ENCODE results near the gene PSMD6.

The PSMD6 gene

GRCh38 chr3:63976872-63977200, 46.5 kb downstream of the PSMD6 start:
- DNase-seq (ENCODE audit: low spot score) = no peak

GRCh38 chr3:63976161-63976871, 47.0 kb downstream of the PSMD6 start:
- peak; percentile 82 for DNase-seq (ENCODE audit: low spot score)

DNA sequence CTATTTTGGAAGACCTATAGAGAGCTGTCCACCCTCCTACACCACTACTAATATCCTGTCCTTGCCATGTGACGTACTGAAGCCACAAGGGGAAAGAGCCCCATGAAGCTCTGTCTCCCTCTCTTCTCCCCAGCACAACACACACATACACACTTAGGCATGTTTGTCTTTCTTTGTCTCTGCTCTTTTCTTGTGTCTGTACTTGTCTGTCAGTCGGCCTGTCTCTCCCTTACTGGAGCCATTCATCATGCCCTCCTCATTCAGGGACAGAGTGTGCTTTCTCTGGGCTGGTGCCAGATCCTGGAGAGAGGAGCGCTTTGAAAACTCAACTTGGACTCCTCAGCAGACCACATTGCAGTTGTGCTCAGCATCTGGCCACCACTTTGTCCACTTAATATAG, 47.6 kb downstream of the PSMD6 start:
- DNase-seq (ENCODE audit: low spot score) = peak; percentile 24

GRCh38 chr3:63974451-63974850, 48.8 kb downstream of the PSMD6 start:
- DNase-seq (ENCODE audit: low spot score) = no peak

GRCh38 chr3:63973406-63973805, 49.9 kb downstream of the PSMD6 start:
- no peak for DNase-seq (ENCODE audit: low spot score)

GRCh38 chr3:63972987-63973386, 50.3 kb downstream of the PSMD6 start:
- no peak for DNase-seq (ENCODE audit: low spot score)

DNA sequence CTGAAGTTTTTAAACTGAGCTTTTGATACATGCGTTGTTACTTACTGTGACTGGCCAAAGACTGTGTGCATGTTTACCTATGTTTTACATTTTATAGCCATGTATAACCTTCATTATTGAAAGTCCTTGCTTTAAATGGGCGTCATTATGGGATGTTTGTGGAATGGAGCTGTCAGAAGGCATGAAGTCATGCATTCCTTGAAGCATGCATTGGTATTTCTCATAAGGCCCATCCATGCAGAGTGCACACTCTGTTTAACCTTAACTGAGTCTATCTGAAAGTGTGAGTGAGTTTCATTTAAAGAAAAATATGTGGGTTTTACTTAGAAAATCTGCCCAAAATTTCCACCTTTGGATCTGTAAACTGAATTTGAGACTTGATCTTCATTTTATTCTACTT, 51.1 kb downstream of the PSMD6 start:
- peak; percentile 64 for DNase-seq (ENCODE audit: low spot score)

- DNase-seq (ENCODE audit: low spot score) = peak; percentile 28
Measured at GRCh38 chr3:63970631-63971475, 52.4 kb downstream of the PSMD6 start.

GRCh38 chr3:63969876-63970275, 53.4 kb downstream of the PSMD6 start:
- no peak for DNase-seq (ENCODE audit: low spot score)

- DNase-seq (ENCODE audit: low spot score) = peak; percentile 17
Measured at GRCh38 chr3:63968612-63969350, 54.5 kb downstream of the PSMD6 start.

DNA sequence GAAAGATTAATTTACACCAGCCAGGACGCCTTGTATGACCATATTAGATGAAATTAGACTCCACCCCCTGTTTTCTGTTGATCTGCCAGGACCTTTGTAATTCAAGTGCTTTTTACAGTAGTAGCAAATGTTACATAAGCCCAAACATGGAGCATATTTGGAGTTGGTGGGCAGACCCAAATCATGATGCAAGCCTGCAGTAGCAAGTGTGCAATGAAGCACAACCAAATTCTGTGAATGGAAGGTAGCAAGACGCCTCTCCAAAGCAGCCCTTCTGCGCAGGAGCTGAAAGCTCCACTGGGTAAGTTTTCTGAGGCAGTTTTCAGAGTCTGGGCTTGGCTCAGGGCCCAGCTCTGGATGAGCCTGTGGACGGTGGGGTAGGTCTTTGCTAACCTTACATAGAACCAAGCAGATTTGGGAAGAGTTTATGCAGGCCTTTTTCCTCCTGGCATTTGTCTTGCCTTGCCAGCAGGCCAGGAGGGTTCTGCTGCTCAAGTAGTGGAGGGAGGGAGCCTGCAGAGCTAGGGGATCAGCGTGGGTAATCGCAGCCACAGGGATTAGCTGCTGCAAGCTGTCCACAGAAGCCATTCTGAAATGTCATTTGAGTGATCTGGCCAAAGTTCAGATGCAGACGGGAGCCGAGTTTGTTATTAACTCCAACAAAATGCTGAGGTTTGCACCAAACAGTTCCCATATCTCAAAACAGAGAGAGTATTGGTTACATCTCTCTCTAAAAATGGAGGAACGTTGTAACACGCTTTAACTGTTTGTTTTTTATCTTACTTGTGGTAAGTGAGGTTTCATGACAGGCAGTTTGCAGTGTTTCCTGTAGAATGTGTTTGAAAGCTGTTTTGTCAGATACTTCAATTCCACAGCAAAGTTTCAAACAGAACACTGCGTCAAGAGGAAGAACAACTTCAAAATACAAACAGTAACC, 55.4 kb downstream of the PSMD6 start:
- peak; percentile 25 for DNase-seq (ENCODE audit: low spot score)

DNA sequence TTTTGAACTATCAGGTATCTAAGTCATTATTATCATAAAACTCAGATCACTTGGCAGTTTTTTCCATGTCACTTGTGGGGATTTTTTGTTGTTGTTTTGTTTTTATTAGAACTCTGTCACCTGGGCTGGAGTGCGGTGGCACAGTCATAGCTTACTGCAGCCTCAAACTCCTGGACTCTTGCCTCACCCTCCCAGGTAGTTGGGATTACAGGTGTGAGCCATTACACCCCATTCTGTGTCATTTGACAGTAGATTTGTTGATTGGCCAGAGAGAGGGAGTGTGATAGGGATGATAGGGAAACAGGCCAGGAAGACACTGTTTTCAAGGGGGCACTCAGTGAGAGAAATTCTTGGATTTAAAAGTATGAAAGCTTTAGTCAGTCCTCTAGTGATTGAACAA, 56.4 kb downstream of the PSMD6 start:
- no peak for DNase-seq (ENCODE audit: low spot score)

GRCh38 chr3:63966007-63966406, 57.3 kb downstream of the PSMD6 start:
- DNase-seq (ENCODE audit: low spot score) = no peak

- no peak for DNase-seq (ENCODE audit: low spot score)
Measured at GRCh38 chr3:63964681-63965485, 58.4 kb downstream of the PSMD6 start.

GRCh38 chr3:63963496-63963895, 59.8 kb downstream of the PSMD6 start:
- DNase-seq (ENCODE audit: low spot score) = no peak

DNA sequence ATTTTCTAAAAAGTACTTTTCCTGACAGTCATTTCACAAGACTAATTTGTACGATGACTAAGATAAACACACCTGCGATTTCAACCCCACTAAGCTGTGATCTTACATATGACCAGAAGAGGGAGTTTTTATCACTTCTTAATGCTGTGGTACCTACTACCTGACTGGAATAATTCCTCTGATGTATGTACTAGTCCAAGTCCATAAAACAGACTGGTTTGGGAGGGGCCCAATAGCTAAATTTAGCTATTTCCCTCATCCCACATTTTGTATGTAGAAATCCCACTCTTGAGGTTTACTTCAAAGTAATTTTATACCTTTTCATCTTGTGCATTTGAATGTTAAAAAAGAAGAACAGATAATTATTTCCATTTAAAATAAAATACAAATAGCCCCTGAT, 61.4 kb downstream of the PSMD6 start:
- peak; percentile 24 for DNase-seq (ENCODE audit: low spot score)
